Activated T-cell treated with anti-CD3 and anti-CD28 coated beads, Interleukin-2, amount 50 U/mL, for 1 hour (primary cell): ENCODE data around the gene FHIT.
A peak's percentile ranks its signal among the peaks of the same experiment; 100 is the strongest.

Experiments
- DNase-seq: peaks from one replicate; pipeline ENCODE4 v3.0.0-alpha.2; 2020

The FHIT gene

DNA sequence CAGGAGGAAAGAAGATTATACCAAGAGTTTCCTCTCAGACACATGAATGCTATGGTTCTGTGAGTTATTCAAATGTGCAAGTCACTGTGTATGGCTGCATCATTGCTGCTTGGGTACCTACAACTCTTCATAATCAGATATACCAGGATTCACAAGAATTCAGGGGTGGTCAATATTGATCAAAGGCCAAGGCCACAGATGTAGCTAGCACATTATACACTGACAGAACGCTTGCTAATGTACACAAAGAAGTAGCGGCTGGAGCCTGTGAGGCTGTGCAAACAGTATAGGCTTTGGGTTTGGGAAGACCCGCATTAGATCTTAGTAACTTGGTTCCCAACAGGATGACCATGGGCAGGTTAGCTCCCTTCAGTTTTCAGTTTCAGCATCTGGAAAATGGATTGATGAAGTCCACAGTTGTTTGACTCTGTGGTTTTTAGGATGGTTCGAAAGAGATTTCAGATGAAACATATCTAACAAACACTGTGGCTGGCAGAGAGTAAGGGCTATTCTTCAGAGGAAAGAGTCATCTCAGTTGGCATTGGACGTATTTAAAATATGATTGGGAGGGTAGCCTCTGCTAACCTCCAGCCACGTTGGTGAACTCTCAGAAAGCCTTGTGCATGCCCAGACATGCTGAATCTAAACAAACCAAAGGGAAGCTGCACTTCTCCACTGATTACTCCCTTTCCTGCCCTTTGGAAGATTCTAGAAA is 1452.7 kb downstream of the FHIT start:
- no peak for DNase-seq

DNA sequence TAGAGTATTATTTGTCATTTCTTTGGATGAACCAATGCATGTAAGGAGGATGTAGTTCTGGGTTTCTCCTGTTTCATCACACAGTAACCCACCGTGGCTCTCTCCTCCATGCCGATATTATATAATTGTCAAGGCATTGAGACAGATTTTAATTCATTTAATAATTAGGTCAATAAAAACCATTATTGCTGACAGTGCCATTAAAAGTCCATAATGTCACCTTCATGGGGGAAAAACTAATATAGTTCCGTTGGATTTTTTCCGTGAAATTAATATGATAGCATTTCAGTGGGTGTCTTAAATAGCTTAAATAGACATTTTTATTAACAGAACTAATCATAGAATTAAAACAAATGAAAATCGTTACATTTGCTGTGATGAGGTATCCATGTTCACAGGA is 1453.7 kb downstream of the FHIT start:
- DNase-seq: no peak

- no peak for DNase-seq
Observed at GRCh38 chr3:59796456-59796855, 1454.8 kb downstream of the FHIT start.

DNA sequence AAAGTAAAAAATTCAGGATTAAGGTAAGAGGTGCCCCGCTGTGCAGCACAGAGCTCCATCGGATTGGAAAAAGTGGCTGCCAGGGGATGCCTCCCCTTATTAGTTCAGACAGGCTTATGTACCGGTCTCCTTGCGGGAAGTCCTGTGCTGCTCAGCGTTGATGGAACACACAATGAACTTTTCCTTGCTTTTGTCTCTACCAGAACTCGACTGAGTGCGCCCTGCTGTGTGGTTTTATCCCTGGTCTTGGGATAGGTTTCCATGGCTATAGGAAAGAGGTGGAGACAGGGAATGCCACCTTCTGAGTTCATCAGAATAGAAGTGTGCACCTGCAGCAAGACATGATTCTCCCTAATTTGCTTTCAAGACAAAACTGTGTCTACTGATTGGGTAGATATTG is 1455.5 kb downstream of the FHIT start:
- no peak for DNase-seq

DNA sequence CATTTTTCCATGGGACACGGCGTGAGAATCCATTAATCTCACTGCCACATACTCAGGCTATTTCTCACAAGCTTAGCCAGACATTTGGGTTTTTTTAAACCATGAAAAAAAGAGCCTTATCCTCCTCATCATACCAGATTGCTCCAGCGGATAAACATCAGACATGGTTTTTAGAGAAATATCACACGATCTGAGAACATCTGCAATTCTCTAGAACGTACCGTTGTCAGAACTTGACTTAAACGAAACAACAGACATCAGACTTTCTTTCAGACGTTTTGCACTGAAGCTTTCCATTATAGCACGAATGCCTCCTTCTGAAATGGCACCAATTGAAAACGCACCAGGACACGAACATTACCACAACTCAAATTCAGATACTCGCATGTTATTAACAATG is 1457.3 kb downstream of the FHIT start:
- no peak for DNase-seq

GRCh38 chr3:59791774-59792308 is 1459.4 kb downstream of the FHIT start:
- DNase-seq: no peak

DNA sequence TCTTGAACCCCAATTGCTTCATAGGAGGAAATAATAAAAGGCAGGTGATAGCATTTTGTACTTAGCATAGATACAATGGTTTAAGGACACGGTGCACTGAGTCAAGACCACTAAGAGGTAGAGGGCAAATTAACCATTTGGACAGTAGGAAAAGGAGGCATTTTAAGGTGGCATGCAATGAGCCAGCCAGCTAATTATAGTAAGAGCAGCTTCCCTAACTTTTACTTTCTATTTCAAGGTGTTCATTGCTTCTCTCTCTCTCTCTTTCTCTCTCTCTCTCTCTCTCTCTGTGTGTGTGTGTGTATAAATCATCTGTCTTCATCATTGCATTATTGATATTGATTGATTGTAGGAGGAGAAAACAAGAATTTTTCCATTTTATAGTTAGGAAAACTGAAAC is 1461.0 kb downstream of the FHIT start:
- no peak for DNase-seq

DNA sequence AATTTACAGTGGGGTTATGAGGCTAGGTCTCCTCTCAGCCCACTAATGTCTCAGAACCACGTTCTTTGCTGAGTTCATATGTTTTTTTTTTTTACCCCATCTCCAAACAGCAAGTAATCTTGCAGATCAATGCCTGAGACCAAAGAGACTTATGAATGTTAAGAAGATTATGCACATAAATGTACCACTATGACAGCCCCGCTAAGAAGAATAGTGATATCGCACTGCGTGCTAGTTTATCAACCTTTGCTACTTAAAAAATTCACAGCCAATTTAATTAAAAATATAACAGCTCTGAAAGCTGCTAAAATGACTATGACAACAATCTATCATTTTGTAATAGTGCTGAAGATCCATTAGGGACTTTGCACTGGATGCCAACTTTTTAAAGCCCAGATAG is 1462.5 kb downstream of the FHIT start:
- no peak for DNase-seq

GRCh38 chr3:59788133-59788532 is 1463.1 kb downstream of the FHIT start:
- no peak for DNase-seq

GRCh38 chr3:59786374-59786773 is 1464.9 kb downstream of the FHIT start:
- no peak for DNase-seq

DNA sequence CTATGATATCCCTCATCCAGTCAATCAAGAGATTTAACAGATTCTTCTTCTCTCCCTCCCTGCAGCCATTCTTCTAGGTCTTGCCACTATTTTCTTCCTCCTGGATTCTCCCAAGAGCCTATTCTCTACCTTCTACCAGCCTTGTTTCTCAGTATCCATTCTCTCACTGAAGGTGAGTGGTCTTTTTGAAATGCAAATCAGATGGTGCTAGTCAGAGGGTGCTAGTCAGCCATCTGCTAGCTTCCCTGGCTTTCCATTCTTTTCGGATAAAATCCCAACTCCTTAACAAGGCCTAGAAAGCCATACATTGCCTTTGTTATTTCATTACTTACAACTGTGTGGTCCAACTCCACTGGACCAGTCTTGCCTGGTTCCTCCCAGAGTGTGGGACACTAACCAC is 1467.1 kb downstream of the FHIT start:
- no peak for DNase-seq

DNA sequence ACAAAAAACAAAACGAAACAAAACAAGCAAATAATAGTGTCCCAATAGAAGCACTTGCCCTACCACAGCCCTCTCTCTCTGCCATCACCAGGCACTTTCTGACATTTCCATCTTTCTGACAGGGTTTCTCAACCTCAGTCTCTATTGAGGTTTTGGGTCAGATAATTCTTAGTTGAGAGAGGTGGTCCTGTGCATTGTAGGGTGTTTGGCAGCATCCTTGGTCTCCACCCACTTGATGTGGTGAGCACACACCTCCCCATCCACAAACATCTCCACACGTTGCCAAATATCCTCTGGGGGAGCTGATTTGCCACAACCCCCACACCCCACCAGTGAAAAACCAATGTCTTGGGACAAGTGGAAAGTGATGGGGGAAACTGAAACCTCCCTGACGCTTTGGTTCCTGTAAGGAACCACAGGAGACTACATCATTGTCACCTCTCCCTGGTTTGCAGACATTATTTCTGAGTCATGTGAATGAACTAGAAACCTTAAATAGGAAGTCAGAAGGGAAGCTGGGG is 1467.7 kb downstream of the FHIT start:
- no peak for DNase-seq

- no peak for DNase-seq
Observed at GRCh38 chr3:59782664-59783063, 1468.6 kb downstream of the FHIT start.

DNA sequence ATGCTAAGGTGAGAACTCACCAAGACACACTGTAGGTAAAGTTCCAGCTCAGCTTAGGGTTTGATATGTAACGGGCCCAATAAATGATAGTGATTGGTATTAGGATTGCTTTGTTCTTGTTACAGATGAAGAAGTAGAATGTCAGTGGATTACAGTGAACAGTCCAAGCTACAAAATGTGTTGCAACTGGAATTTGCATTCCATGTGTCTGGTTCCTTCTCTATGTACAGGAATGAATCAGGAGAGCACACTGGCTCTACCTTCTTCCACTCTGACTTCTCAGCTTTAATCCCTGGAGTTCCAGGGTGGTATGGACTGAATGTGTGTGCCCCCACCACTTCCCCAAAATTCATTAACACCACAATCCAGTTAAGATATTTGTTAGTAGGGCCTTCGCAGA is 1471.0 kb downstream of the FHIT start:
- DNase-seq: no peak

- DNase-seq: no peak
Observed at GRCh38 chr3:59779260-59779659, 1472.0 kb downstream of the FHIT start.

DNA sequence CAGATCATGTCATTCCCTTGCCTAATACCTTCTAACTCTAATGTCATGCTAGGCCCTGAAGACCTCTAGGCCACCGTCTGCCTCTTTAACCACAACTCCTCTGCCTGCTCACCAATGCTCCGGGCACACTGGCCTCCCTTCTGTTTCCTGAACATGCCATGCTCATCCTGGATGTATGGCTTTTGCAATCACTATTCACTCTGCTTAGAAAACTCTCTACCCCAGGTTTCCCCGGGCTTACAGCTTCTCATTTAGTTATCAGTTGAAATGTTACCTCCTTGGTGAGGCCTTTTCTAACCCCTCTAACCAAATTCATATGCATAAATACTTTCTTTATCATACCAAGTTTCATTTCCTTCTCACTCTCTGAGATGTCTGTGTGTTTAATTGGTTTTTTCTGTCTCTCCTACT is 1473.6 kb downstream of the FHIT start:
- no peak for DNase-seq

GRCh38 chr3:59777066-59777465 is 1474.2 kb downstream of the FHIT start:
- DNase-seq: no peak

- DNase-seq: no peak
Observed at GRCh38 chr3:59775761-59776325, 1475.4 kb downstream of the FHIT start.

DNA sequence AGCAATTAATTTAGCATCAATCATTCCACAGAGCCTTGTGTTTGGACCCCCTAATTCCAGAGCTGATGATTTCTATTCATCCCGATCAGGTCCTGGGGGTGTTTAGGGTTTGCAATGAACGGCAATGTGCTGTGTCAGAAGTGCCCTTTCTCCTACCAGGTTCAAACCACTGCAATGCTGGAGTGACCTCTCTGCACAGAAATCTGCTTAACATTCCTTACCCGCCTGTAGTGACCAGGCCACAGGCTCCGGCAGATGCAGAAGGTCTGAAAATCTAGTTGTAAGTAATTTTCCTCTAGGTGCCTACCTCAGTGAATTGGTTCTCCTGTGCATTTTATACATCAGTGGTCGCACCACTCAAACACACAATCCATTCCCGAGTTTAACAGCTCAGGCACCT is 1476.1 kb downstream of the FHIT start:
- DNase-seq: no peak

DNA sequence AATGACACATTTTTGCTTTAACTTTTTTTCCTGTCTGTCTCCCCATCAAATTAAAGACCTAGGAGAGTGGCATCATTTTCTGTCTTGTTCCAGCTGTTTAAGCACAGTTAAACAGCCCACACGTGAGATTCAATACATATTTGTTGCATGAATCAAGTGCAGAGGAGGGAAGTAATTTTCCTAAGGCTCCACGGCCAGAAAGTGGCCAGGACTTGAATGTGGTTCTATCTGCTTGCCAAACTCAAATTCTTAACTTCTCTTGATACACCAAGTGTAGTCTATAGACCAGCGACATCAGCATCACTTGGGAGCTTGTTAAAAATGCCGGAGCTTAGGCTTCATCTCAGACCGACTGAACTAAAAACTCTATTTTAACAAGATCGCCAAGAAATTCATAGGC is 1476.6 kb downstream of the FHIT start:
- DNase-seq: no peak

DNA sequence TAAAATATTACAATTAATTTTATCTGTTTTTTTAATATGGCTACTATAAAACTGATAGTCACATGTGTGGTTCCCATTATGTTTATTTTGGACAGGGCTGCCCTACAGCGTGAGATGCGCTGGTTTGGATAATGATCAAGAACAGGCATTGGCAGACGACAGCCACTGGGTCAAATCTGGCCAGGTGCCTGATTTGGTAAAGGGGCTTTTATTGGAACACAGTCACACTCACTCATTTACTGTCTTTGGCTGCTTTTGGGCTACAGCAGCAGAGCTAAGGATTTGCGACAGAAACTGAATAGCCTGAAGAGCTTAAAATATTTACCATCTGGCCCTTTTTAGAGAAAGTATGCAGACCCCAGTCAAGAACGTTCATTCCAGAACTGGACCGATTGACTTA is 1477.3 kb downstream of the FHIT start:
- no peak for DNase-seq

- peak; percentile 41 for DNase-seq
Observed at GRCh38 chr3:59772416-59773408, 1478.5 kb downstream of the FHIT start.

DNA sequence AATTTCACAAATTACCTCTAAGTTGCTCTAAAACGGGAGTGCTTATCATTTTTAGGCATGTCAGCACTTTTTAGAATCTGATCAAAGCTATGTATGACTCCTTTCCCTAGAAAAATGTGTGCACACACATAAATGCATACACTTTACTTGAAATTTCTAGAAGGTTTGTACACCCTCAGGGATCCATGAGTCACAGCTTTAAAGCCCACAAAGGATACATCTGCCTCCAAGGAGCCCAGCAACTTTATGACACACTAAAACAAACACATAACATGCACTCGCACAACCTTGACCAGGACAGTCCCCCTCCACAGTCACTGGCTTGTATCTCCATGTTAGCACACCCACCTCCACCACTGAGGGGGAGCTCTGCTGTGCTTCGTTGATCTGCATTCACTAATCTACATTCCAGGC is 1479.5 kb downstream of the FHIT start:
- no peak for DNase-seq
